Keratinocyte (primary cell): ENCODE results near the gene UNKL. TPM values are rescaled to one million over a fixed set of nuclear protein-coding genes. Genes with fewer than 3 reads are reported as not detected.
"Not testable (repeated sequence)": the region's sequence is repeated elsewhere in the genome, so short reads cannot be mapped to it uniquely, and the experiment has no call there.

Experiments used
- DNase-seq: peaks from one replicate; pipeline ENCODE4 v3.0.0-alpha.2; 2011; ENCODE audit warnings: low read depth, missing footprints, low spot score
- FAIRE-seq: peaks from 2 replicates; lab custom pipeline; 2011; peaks lifted over from hg19 to GRCh38; lab: Jason Lieb, UNC
- H2AFZ ChIP-seq: 2 replicates; pipeline ENCODE4 v1.6.0; 2012; ENCODE audit warnings: low read length, control low read depth, inconsistent platforms; ENCODE audit not compliant: control insufficient read depth
- H3K27ac ChIP-seq: 2 replicates; pipeline ENCODE4 v1.5.1; 2011; ENCODE audit warnings: low read length; ENCODE audit not compliant: control insufficient read depth, insufficient read depth
- H3K27me3 ChIP-seq: 3 replicates; pipeline ENCODE4 v1.6.0; 2011; ENCODE audit warnings: low read length; ENCODE audit not compliant: control insufficient read depth, insufficient read depth; ENCODE audit errors: extremely low read depth
- H3K36me3 ChIP-seq, 2 experiments: 2 replicates in 1 of 2; 3 replicates in 1 of 2; pipeline ENCODE4 v1.5.1; 2011; ENCODE audit warnings: low read length in 2 of 2, mild to moderate bottlenecking in 1 of 2; ENCODE audit not compliant: control insufficient read depth in 2 of 2, insufficient read depth in 2 of 2; ENCODE audit errors: extremely low read depth in 1 of 2
- H3K4me1 ChIP-seq: 3 replicates; pipeline ENCODE4 v1.5.1; 2011; ENCODE audit warnings: low read length; ENCODE audit not compliant: control insufficient read depth, insufficient read depth; ENCODE audit errors: extremely low read depth
- H3K4me2 ChIP-seq: 3 replicates; pipeline ENCODE4 v1.6.0; 2011; ENCODE audit warnings: low read depth, low read length; ENCODE audit not compliant: control insufficient read depth, insufficient read depth; ENCODE audit errors: extremely low read depth
- H3K4me3 ChIP-seq, 3 experiments: fragments of 200-600 bp in 1 of 3; sonication (generic) in 1 of 3; 2 replicates in 2 of 3; 3 replicates in 1 of 3; pipeline ENCODE4 v1.5.1; 2011 to 2016; ENCODE audit warnings: low read length in 3 of 3, mild to moderate bottlenecking in 3 of 3, control low read depth in 2 of 3, inconsistent platforms in 1 of 3, low read depth in 1 of 3, mixed read lengths in 1 of 3, mixed run types in 1 of 3, moderate library complexity in 1 of 3; ENCODE audit not compliant: control insufficient read depth in 2 of 3, insufficient read depth in 2 of 3; ENCODE audit errors: extremely low read depth in 1 of 3
- H3K79me2 ChIP-seq: 2 replicates; pipeline ENCODE4 v1.6.0; 2012; ENCODE audit warnings: low read length; ENCODE audit not compliant: control insufficient read depth, insufficient read depth
- H3K9ac ChIP-seq: 3 replicates; pipeline ENCODE4 v1.6.0; 2011; ENCODE audit warnings: low read length; ENCODE audit not compliant: control insufficient read depth, insufficient read depth; ENCODE audit errors: extremely low read depth
- H3K9me1 ChIP-seq: 3 replicates; pipeline ENCODE4 v1.6.0; 2011; ENCODE audit warnings: low read length; ENCODE audit not compliant: control insufficient read depth, insufficient read depth; ENCODE audit errors: extremely low read depth
- H3K9me3 ChIP-seq: 2 replicates; pipeline ENCODE4 v1.5.1; 2012; ENCODE audit warnings: low read depth, low read length; ENCODE audit not compliant: control insufficient read depth
- H4K20me1 ChIP-seq: 3 replicates; pipeline ENCODE4 v1.6.0; 2011; ENCODE audit warnings: low read length; ENCODE audit not compliant: control insufficient read depth, insufficient read depth; ENCODE audit errors: extremely low read depth
- CTCF ChIP-seq, 3 experiments: IDR thresholded peaks in 1 of 3; conservative IDR thresholded peaks in 1 of 3; optimal IDR thresholded peaks in 1 of 3; 2 replicates in 2 of 3; 3 replicates in 1 of 3; pipeline versions ENCODE3 to v1.5.1; 2011; ENCODE audit warnings: low read length in 3 of 3, mild to moderate bottlenecking in 3 of 3, moderate library complexity in 2 of 3, control low read depth in 1 of 3, inconsistent platforms in 1 of 3; ENCODE audit not compliant: insufficient read depth in 2 of 3; ENCODE audit errors: extremely low read depth in 1 of 3
- EZH2 ChIP-seq: IDR thresholded peaks from one replicate; pipeline ENCODE4 v1.6.1; 2012; ENCODE audit warnings: inconsistent platforms, mild to moderate bottlenecking, low read length, moderate library complexity
- dilution Hi-C: fragments of 300-500 bp; cut with MboI; formaldehyde crosslinking; loops from one replicate; pipeline ENCODE4 v1.7.0; 2020; ENCODE audit warnings: low sequenced_read_pairs; ENCODE audit not compliant: extremely low pct_ligation_motif_present
- polyA plus RNA-seq, 5 experiments: library from polyadenylated mRNA; depleted of rRNA in 3 of 5; stranded (reverse) in 3 of 5; stranded (forward) in 1 of 5; unstranded in 1 of 5; fragments of >200 nt; gene quantifications; 1 replicate in 1 of 5; 2 replicates in 3 of 5; 3 replicates in 1 of 5; pipeline versions ENCODE4 v1.2.1 to v1.2.3, GENCODE V29; 2011 to 2012; ENCODE audit warnings: missing spikeins in 2 of 5, low read depth in 1 of 5, low replicate concordance in 1 of 5

Gene UNKL
- polyA plus RNA-seq, 1 donor (not counting 4 experiments of a cell fraction or from before 2014, with no cell fraction given) = 2.3 TPM

- Histone ChIP-seq H4K20me1 (no peaks in the 10 kb centered on the region), H3K9me3 (no peaks in the 10 kb centered on the region), H2AFZ (no peak overlapping the region), H3K27ac (no peak overlapping the region), H3K4me2 (no peak overlapping the region), H3K79me2 (no peaks in the 10 kb centered on the region), H3K36me3 (peaks cover 0 to 6% of the 10 kb centered on the region in 2 experiments), H3K9ac (no peak overlapping the region), H3K4me1 (no peaks in the 10 kb centered on the region), H3K9me1 (no peaks in the 10 kb centered on the region), H3K4me3 (no peak overlapping the region), H3K27me3 (no peaks in the 10 kb centered on the region)
- dilution Hi-C loops = no loop called here
- FAIRE-seq = no peak
- TF ChIP-seq CTCF (optimal IDR thresholded peaks at IDR 0.05 in 1 of 3, IDR thresholded peaks at IDR 0.05 in 1 of 3, conservative IDR thresholded peaks at IDR 0.05 in 1 of 3; ENCODE audit: extremely low read depth in 1 of 3, insufficient read depth in 2 of 3, low read length in 3 of 3) = no peak
- TF ChIP-seq EZH2 = no peak
- DNase-seq = no peak
These were observed 26.9 kb upstream of the UNKL start for GRCh38 chr16:1441391-1441829.

- H3K4me2 ChIP-seq, H4K20me1 ChIP-seq, DNase-seq, dilution Hi-C loops, H3K9ac ChIP-seq, H3K9me3 ChIP-seq, H3K79me2 ChIP-seq, H3K27ac ChIP-seq, FAIRE-seq, H3K36me3 ChIP-seq, H3K9me1 ChIP-seq, H3K27me3 ChIP-seq, H2AFZ ChIP-seq, H3K4me3 ChIP-seq, H3K4me1 ChIP-seq: not testable (repeated sequence)
These were observed 25.2 kb upstream of the UNKL start for GRCh38 chr16:1439699-1440074.

- Histone ChIP-seq H3K36me3 (no peaks in the 10 kb centered on the region), H3K4me3 (no peak overlapping the region), H3K27me3 (no peaks in the 10 kb centered on the region), H3K4me2 (no peak overlapping the region), H3K4me1 (no peaks in the 10 kb centered on the region), H4K20me1 (no peaks in the 10 kb centered on the region), H3K27ac (no peak overlapping the region), H2AFZ (no peak overlapping the region), H3K9ac (no peak overlapping the region), H3K9me1 (no peaks in the 10 kb centered on the region), H3K9me3 (no peaks in the 10 kb centered on the region), H3K79me2 (no peaks in the 10 kb centered on the region)
- FAIRE-seq = no peak
- no peak for DNase-seq
- dilution Hi-C loops = no loop called here
- TF ChIP-seq CTCF (optimal IDR thresholded peaks at IDR 0.05 in 1 of 3, IDR thresholded peaks at IDR 0.05 in 1 of 3, conservative IDR thresholded peaks at IDR 0.05 in 1 of 3; ENCODE audit: extremely low read depth in 1 of 3, insufficient read depth in 2 of 3, low read length in 3 of 3) (no peak), EZH2 (no peak)
These were observed 24.7 kb upstream of the UNKL start for GRCh38 chr16:1439058-1439698.
